ENCODE measurements around the gene TLK1. TPM values are rescaled to one million over a fixed set of nuclear protein-coding genes. Genes with fewer than 3 reads are reported as not detected.

Gene TLK1
- total and polyA plus RNA-seq, 2 donors (not counting 1 experiment from before 2014, with no cell fraction given): 23.5 to 29.9 TPM

DNA sequence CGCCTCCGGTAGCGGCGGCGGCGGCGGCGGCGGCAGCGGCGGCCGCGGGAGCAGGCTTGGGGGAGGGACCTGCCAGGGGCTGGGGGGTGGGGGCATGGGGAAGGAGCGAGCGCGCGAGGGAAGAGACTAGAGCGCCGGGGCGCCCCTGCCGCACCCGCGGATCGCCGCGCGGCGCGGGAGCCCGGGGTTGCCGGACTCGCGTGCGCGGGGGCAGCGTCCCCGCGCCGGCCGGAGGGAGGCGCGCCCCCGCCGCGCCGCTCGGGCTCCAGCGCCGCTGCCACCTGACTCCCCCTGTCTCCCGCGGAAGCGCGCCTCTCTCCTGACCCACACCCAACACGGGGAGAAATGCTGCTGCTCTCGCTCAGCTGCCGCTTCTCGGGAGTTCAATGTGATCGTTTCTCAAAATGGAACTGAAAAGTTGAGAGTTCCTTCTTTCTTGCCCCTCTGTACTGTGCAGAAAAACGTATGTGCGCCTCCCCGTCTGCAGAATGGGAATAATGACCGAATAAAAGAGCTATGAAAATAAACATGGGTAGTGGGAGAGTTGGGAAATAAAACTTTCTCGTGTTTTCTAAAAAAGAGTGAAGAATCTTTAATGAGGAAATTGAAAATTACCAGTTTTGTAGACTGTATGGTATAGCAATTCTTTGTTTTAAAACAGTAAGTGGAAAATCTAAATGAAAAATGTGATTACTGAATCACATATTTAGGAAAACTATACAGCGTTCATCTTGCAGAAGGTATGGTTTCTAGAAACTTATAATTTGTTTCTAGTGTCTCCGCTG, 455 bp upstream of the TLK1 start:
- H3K27ac ChIP-seq (ENCODE audit: insufficient read depth, low read length): peak overlapping the region; percentile 11

DNA sequence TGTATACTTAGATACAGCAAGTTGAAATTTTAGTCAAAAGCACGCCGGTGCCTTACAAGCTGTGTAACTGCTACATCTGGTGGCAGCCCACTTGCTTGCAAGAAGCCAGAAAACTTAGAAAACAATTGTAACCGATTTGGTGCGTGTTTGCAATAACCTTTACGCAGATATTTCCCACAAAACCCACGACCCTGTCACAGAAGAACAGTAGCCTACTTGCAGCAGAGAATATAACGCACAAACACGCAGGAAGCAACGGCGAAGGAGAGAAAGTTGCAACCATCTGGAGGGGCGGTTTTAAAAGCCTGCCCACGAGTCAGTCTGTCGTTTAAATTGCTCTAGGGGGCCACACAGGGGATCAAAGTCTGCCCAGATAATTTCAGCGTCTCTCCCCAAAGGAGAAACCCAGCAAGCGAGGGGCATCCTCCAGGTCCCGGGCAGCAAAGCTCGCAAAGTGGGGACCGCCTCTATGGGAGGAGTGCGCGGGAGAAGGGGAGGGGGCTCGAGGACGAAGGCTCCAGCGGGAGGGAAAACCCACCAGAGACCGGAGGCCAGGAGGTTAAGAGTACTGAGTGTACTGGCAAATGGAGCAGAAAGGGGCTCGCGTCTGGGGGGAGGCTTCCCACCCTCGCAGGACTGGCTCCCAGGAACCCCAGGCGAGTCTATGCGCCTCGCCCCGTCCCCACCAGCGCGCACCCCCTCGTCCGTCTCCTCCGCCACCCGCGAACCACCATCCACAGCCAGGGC, 1.1 kb downstream of the TLK1 start:
- no peaks in the 10 kb centered on the region for H3K4me1 ChIP-seq (ENCODE audit: control insufficient read depth, extremely low read depth, insufficient read depth, low read length)
- peak overlapping the region; percentile 66 for H2AFZ ChIP-seq (ENCODE audit: low read length)
- H3K4me3 ChIP-seq (replicated peaks in 1 of 4; ENCODE audit: control extremely low read depth in 1 of 4, insufficient read depth in 1 of 4, low read depth in 3 of 4, low read length in 4 of 4): peak overlapping the region; percentile 47 to 97 (median 70)

More for the DNA sequence above, 455 bp upstream of the TLK1 start:
- Histone ChIP-seq H3K4me1 (ENCODE audit: control insufficient read depth, extremely low read depth, insufficient read depth, low read length) (no peaks in the 10 kb centered on the region), H3K36me3 (ENCODE audit: control insufficient read depth, insufficient read depth, low read length) (no peaks in the 10 kb centered on the region), H3K9ac (ENCODE audit: insufficient read depth, low read length) (peak overlapping the region; percentile 92), H3K27me3 (ENCODE audit: control insufficient read depth, insufficient read depth, low read length) (no peaks in the 10 kb centered on the region), H3K4me3 (replicated peaks in 1 of 4; ENCODE audit: control extremely low read depth in 1 of 4, insufficient read depth in 1 of 4, low read depth in 3 of 4, low read length in 4 of 4) (peak overlapping the region; percentile 50 to 83 (median 70)), H2AFZ (ENCODE audit: low read length) (peak overlapping the region; percentile 74), H3K4me2 (ENCODE audit: extremely low read depth, insufficient read depth, low read length) (peak overlapping the region; percentile 79), H3K79me2 (ENCODE audit: control insufficient read depth, insufficient read depth, low read length) (peaks cover 38% of the 10 kb centered on the region), H4K20me1 (ENCODE audit: control insufficient read depth, extremely low read depth, insufficient read depth, low read length) (no peaks in the 10 kb centered on the region), H3K9me3 (ENCODE audit: control insufficient read depth, insufficient read depth, low read depth, low read length) (no peaks in the 10 kb centered on the region)
- peak; percentile 54 to 71 for DNase-seq (ENCODE audit: low read depth in 2 of 2)
- TF ChIP-seq, protein P1, sequence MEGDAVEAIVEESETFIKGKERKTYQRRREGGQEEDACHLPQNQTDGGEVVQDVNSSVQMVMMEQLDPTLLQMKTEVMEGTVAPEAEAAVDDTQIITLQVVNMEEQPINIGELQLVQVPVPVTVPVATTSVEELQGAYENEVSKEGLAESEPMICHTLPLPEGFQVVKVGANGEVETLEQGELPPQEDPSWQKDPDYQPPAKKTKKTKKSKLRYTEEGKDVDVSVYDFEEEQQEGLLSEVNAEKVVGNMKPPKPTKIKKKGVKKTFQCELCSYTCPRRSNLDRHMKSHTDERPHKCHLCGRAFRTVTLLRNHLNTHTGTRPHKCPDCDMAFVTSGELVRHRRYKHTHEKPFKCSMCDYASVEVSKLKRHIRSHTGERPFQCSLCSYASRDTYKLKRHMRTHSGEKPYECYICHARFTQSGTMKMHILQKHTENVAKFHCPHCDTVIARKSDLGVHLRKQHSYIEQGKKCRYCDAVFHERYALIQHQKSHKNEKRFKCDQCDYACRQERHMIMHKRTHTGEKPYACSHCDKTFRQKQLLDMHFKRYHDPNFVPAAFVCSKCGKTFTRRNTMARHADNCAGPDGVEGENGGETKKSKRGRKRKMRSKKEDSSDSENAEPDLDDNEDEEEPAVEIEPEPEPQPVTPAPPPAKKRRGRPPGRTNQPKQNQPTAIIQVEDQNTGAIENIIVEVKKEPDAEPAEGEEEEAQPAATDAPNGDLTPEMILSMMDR (conservative IDR thresholded peaks at IDR 0.05 in 1 of 2, IDR thresholded peaks at IDR 0.05 in 1 of 2; ENCODE audit: low read depth in 1 of 2, low read length in 2 of 2): no peak
- TF ChIP-seq EZH2 (IDR thresholded peaks at IDR 0.05; ENCODE audit: low read length, missing control alignments): no peak

More for the DNA sequence above, 1.1 kb downstream of the TLK1 start:
- Histone ChIP-seq H3K27ac (ENCODE audit: insufficient read depth, low read length) (peak overlapping the region; percentile 95), H3K79me2 (ENCODE audit: control insufficient read depth, insufficient read depth, low read length) (peaks cover 51% of the 10 kb centered on the region), H3K9me3 (ENCODE audit: control insufficient read depth, insufficient read depth, low read depth, low read length) (no peaks in the 10 kb centered on the region), H3K9ac (ENCODE audit: insufficient read depth, low read length) (peak overlapping the region; percentile 92), H3K27me3 (ENCODE audit: control insufficient read depth, insufficient read depth, low read length) (no peaks in the 10 kb centered on the region), H3K36me3 (ENCODE audit: control insufficient read depth, insufficient read depth, low read length) (no peaks in the 10 kb centered on the region), H3K4me2 (ENCODE audit: extremely low read depth, insufficient read depth, low read length) (peak overlapping the region; percentile 99), H4K20me1 (ENCODE audit: control insufficient read depth, extremely low read depth, insufficient read depth, low read length) (no peaks in the 10 kb centered on the region)
- peak; percentile 71 to 83 for DNase-seq (ENCODE audit: low read depth in 2 of 2)
- TF ChIP-seq EZH2 (IDR thresholded peaks at IDR 0.05; ENCODE audit: low read length, missing control alignments): no peak
- TF ChIP-seq, protein P1 (conservative IDR thresholded peaks at IDR 0.05 in 1 of 2, IDR thresholded peaks at IDR 0.05 in 1 of 2; ENCODE audit: low read depth in 1 of 2, low read length in 2 of 2): peak; percentile 61 to 70

Data from fibroblast of lung (primary cell).